22Rv1 (cell line): Measurements from ENCODE around the gene GOLGA6L9.
"Not testable (repeated sequence)": the region's sequence is repeated elsewhere in the genome, so short reads cannot be mapped to it uniquely, and the experiment has no call there.

Experiments used
- CTCF ChIP-seq: fragments of 450-650 bp; IDR thresholded peaks from 2 replicates; pipeline ENCODE4 v1.5.1; 2017; ENCODE audit warnings: mild to moderate bottlenecking
- ZFX ChIP-seq: fragments of 450-650 bp; IDR thresholded peaks from 2 replicates; pipeline ENCODE4 v1.6.1; 2017; ENCODE audit warnings: antibody characterized with exemption, borderline replicate concordance

GRCh38 chr15:82472269-82472982 is 42.8 kb downstream of the GOLGA6L9 start:
- TF ChIP-seq CTCF, ZFX: not testable (repeated sequence)
